Skeletal muscle tissue (tissue), 4 donors: ENCODE results near the gene RALGPS1. TPM values are rescaled to one million over a fixed set of nuclear protein-coding genes. Genes with fewer than 3 reads are reported as not detected.
A peak's percentile ranks its signal among the peaks of the same experiment; 100 is the strongest.

Experiments
- H3K27ac ChIP-seq: one replicate; pipeline ENCODE4 v1.7.0; 2013; ENCODE audit warnings: mild to moderate bottlenecking, low read depth, low read length, inconsistent platforms
- H3K27me3 ChIP-seq, 3 donors: one replicate each; pipeline ENCODE4 v1.7.0; 2013; ENCODE audit warnings: low read length in 3 of 3; ENCODE audit not compliant: control insufficient read depth in 3 of 3, insufficient read depth in 3 of 3
- H3K36me3 ChIP-seq, 3 donors: one replicate each; pipeline ENCODE4 v1.7.0; 2013; ENCODE audit warnings: low read length in 3 of 3; ENCODE audit not compliant: control insufficient read depth in 3 of 3, insufficient read depth in 3 of 3
- H3K4me1 ChIP-seq, 3 donors: one replicate each; pipeline ENCODE4 v1.7.0; 2013; ENCODE audit warnings: low read length in 3 of 3, mild to moderate bottlenecking in 3 of 3; ENCODE audit not compliant: control insufficient read depth in 3 of 3, insufficient read depth in 3 of 3
- H3K4me3 ChIP-seq, 3 donors: one replicate each; pipeline ENCODE4 v1.7.0; 2013; ENCODE audit warnings: low read length in 3 of 3
- H3K9ac ChIP-seq, 3 donors: one replicate each; pipeline ENCODE4 v1.7.0; 2013; ENCODE audit warnings: low read length in 3 of 3, mild to moderate bottlenecking in 3 of 3, moderate library complexity in 2 of 3, low read depth in 1 of 3
- H3K9me3 ChIP-seq, 3 donors: one replicate each; pipeline ENCODE4 v1.7.0; 2013; ENCODE audit warnings: low read length in 3 of 3; ENCODE audit not compliant: control insufficient read depth in 3 of 3
- total RNA-seq: library from RNA; depleted of rRNA; stranded (reverse); fragments of >200 nt; gene quantifications from one replicate; pipeline ENCODE4 v1.2.3, GENCODE V29; 2014
- donor health status: Osteomylitis.

The RALGPS1 gene
- total RNA-seq, 1 donor from 2014 or later: 9.4 TPM

DNA sequence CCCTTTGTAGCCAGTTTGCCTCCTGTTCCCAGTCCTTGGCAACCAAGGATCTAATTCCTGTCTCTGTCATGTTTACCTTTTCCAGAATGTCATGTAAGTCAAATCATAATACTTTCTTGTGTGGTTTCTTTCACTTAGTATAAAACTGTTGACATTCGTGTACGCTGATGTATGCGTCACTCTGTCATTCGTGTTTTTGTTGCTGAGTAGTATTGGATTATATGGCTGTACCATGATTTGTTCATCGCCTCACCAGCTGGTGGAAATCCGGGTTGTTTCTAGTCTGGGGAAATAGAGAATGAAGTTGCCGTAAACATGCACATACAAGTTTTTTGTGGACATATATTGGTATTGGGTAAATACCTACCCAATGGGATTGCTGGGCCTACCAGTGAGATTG, 110.5 kb downstream of the RALGPS1 start:
- no peak overlapping the region for H3K27ac ChIP-seq
- no peak overlapping the region for H3K9ac ChIP-seq
- H3K4me1 ChIP-seq: peaks cover 23 to 30% (median 24%) of the 10 kb centered on the region in 3 donors
- no peak overlapping the region for H3K4me3 ChIP-seq
- H3K36me3 ChIP-seq: no peaks in the 10 kb centered on the region
- H3K27me3 ChIP-seq: no peaks in the 10 kb centered on the region
- H3K9me3 ChIP-seq: no peaks in the 10 kb centered on the region

DNA sequence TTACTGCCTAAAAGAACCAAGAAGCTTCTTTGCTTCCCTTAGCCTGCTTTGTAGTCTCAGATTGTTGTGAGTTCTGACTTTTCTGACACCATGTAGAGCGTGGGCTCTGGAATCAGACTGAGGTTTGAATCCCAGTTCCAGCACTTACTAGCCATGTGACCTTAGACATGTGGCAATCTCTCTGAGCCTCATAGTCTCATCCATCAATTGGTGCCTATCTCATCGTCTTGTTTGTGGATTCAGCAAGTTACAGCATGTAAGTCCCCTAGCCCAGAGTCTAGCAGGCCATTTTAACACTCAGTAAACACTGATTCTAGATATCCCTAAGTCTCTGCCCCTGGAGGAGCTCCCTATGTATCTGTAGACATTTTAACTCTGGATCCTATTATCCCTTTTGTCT, 113.1 kb downstream of the RALGPS1 start:
- Histone ChIP-seq H3K27me3 (no peaks in the 10 kb centered on the region), H3K9me3 (no peaks in the 10 kb centered on the region), H3K27ac (no peak overlapping the region), H3K4me1 (peaks cover 10 to 13% (median 12%) of the 10 kb centered on the region in 3 donors), H3K36me3 (no peaks in the 10 kb centered on the region), H3K4me3 (no peak overlapping the region), H3K9ac (no peak overlapping the region)

DNA sequence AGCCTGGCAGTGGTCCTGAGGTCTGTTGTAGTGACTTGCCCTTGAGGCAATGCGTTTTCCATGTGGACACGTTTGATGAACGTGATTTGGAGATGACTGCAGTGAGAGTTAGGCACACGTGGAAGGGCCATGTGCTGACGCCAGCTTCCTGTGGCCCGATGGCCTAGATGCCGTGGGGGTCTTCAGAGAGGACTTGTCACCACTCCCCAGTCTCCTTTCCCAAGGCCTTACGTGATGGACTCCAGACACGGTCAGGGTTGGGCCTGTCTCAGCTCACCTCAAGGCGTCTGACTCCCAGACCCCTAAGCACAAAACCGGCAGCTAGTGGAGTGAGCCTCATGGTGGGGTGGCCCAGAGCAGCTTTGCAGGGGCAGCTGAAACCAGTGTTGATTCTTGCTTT, 115.0 kb downstream of the RALGPS1 start:
- H3K36me3 ChIP-seq: no peaks in the 10 kb centered on the region

DNA sequence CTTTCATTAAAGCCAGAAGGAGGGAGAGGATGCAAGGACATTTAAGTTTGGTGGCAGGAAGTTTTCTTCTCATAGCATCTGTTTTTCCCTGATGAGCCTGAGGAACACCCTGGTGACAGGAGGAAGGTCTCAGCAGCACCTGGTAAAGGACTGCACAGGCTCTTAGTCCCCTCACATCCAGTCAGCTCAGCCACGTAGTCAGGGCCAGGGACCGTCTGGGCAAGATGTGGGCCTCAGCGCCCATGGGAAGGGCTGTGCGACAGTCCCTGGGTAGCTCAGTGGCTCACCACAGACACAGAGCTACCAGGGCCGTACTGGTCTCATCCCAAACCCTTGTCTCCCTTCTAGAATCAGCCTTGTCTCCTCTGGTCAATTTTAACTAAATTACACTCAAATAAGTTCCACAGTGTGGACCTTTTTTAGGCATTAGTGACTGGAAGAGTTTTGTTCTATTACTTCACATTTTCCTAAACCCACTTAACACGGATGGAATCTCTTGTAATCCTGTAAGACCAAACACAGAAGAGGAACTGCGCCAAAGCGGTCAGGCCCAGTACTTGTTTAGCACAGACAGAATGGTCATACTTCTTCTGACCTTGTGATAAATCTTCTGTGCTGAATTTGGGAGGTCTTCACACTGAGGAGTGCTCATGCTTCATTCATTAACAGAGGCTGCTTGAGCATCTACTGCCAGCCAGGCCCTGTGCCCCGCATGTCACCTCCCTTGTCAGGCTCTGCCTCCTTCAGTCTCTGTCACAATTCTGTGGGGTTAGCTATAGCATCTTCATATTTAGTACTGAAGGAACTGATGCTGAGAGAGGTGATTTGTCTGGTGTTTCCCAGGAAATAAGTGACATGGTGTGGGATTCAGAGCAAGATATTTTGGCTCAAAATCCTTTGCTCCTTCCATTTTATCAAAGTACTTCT, 116.5 kb downstream of the RALGPS1 start:
- Histone ChIP-seq H3K27me3 (no peaks in the 10 kb centered on the region), H3K9me3 (no peaks in the 10 kb centered on the region), H3K9ac (no peak overlapping the region), H3K27ac (no peak overlapping the region), H3K4me1 (peaks cover 16 to 23% (median 19%) of the 10 kb centered on the region in 3 donors), H3K36me3 (no peaks in the 10 kb centered on the region), H3K4me3 (no peak overlapping the region)

More for the DNA sequence above, 115.0 kb downstream of the RALGPS1 start:
- Histone ChIP-seq H3K9me3 (no peaks in the 10 kb centered on the region), H3K4me3 (no peak overlapping the region), H3K4me1 (peaks cover 12 to 15% (median 14%) of the 10 kb centered on the region in 3 donors), H3K27ac (no peak overlapping the region), H3K27me3 (no peaks in the 10 kb centered on the region), H3K9ac (no peak overlapping the region)

DNA sequence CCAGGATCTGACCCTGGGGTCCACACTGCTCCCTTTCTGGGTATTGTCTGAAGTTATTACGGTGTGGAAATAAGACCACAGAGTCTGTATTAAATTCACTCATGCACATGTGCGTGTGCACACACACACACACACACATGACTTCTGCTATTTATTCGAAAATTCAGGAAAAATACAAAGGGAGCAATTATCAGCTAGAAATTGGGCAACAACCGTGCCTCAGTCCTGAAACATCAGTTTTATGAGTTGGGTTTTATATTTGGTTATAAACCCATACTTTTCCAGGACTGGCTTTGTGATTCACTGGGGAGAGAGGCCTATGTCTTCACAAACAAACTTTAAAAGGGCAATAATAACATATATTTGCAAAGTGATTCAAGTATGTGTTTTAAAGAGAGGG, 117.7 kb downstream of the RALGPS1 start:
- H3K4me1 ChIP-seq: peaks cover 21 to 28% (median 23%) of the 10 kb centered on the region in 3 donors
- H3K27me3 ChIP-seq: no peaks in the 10 kb centered on the region

DNA sequence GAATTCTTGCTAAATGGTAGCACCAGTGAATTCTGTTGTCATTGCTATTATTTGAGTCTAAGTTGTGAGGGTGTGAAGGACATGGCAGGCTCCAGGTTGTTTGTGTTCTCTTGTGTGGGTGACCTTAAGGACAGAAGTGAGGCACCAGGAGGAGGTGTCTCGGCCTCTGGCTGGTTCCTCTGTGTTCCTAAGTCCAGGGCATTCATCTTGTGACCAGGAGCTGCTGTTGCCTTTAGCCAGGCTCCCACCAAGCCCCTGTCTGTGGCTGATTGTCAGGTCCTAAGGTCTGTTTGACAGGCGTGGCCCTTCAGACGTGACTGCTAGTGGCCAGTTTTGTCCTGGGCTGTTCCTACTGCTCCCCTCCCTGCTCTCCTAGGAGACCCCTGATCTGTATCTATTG, 118.5 kb downstream of the RALGPS1 start:
- no peaks in the 10 kb centered on the region for H3K27me3 ChIP-seq
- peaks cover 21 to 28% (median 23%) of the 10 kb centered on the region in 3 donors for H3K4me1 ChIP-seq
- no peak overlapping the region for H3K27ac ChIP-seq
- no peak overlapping the region for H3K9ac ChIP-seq
- no peaks in the 10 kb centered on the region for H3K9me3 ChIP-seq
- H3K4me3 ChIP-seq: no peak overlapping the region
- H3K36me3 ChIP-seq: no peaks in the 10 kb centered on the region

More for the DNA sequence above, 117.7 kb downstream of the RALGPS1 start:
- H3K27ac ChIP-seq: no peak overlapping the region
- H3K36me3 ChIP-seq: no peaks in the 10 kb centered on the region
- H3K4me3 ChIP-seq: no peak overlapping the region
- no peak overlapping the region for H3K9ac ChIP-seq
- H3K9me3 ChIP-seq: no peaks in the 10 kb centered on the region

DNA sequence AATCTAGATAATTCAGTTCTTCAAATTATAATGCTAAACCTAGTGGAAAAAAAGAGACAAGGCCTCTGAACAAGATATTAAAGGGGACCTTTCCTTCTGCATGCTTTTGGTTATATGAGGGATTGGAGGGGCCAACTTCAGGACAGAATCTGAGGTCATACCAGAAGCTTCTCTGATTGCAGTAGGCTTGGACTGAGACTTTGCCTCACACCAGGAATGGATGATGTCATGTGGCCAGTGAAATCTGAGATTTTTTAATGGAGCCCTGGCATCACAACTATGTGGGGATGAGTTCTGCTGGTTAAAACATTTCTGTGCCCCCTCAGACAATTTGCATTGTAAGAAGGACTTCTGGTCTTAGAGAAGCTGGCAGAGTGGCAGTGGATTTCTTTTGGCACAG, 119.2 kb downstream of the RALGPS1 start:
- Histone ChIP-seq H3K9me3 (no peaks in the 10 kb centered on the region), H3K4me1 (peaks cover 21 to 28% (median 23%) of the 10 kb centered on the region in 3 donors), H3K4me3 (no peak overlapping the region), H3K27ac (no peak overlapping the region), H3K27me3 (no peaks in the 10 kb centered on the region), H3K36me3 (no peaks in the 10 kb centered on the region), H3K9ac (no peak overlapping the region)

DNA sequence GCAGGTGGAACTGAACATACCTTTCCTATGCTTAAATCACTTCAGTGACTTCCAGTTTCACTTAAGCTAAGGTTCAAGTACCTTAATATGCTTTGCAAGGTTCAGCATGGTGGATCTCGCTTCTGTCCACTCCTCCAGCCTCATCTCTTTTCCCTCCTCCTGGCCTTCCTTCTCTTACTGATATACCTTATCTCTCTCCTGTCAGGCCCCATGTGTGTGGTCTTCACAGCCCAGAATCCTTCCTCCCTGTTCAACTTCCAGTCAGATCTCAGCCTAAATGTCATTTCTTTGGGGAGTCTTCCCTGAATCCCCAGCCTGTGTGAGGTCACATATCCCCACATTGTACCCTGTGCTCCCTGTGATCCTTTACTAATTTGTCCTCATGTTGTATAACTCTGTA, 120.1 kb downstream of the RALGPS1 start:
- Histone ChIP-seq H3K36me3 (no peaks in the 10 kb centered on the region), H3K27me3 (no peaks in the 10 kb centered on the region), H3K4me3 (no peak overlapping the region), H3K9me3 (no peaks in the 10 kb centered on the region), H3K9ac (no peak overlapping the region), H3K4me1 (peaks cover 21 to 28% (median 23%) of the 10 kb centered on the region in 3 donors), H3K27ac (peak overlapping the region; percentile 74)

DNA sequence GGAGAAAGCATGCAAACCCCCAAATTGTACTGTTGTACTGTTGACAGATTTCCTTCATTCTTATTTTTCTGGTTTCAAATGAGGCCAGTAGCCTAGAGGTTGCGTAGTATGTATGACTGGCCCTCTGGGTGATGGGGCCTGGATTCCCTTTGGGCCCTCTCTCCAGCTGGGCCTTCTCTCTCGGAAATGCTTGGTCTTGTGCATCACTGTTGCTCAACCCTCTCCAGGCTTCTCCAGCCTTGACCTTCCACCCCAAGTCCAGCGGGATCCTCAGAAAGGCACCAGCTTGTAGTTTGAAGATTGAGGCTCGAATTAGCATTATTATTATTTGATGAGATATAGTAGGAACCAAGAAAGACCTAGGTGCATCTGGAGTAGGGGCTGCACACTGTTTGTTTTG, 120.8 kb downstream of the RALGPS1 start:
- Histone ChIP-seq H3K27me3 (no peaks in the 10 kb centered on the region), H3K9ac (no peak overlapping the region), H3K4me1 (peaks cover 21 to 28% (median 23%) of the 10 kb centered on the region in 3 donors), H3K4me3 (no peak overlapping the region), H3K9me3 (no peaks in the 10 kb centered on the region), H3K27ac (peak overlapping the region; percentile 74), H3K36me3 (no peaks in the 10 kb centered on the region)

DNA sequence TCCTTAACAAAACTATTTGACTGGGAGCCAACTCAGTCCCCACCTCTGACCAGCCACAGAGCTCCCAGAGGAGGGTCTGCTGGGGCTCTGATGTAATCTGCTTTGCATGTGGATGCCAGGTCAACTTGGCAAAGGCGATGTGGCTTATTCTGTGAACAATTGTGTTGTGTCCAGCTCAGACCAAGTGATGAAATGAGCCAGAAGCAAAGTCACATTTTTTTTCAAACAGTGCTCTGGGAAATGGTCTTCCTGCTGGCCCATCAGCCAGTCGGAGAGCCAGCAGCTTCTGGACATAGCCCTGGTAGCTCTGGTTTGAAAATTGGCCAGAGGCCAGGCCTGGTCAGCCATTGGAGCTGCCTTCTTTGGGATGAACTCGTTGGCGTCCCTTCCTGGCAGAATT, 121.4 kb downstream of the RALGPS1 start:
- Histone ChIP-seq H3K9ac (no peak overlapping the region), H3K36me3 (no peaks in the 10 kb centered on the region), H3K9me3 (no peaks in the 10 kb centered on the region), H3K4me3 (no peak overlapping the region), H3K27me3 (no peaks in the 10 kb centered on the region), H3K27ac (peak overlapping the region; percentile 74), H3K4me1 (peaks cover 21 to 28% (median 23%) of the 10 kb centered on the region in 3 donors)
